ENCODE data around the gene ZNF521.

DNA sequence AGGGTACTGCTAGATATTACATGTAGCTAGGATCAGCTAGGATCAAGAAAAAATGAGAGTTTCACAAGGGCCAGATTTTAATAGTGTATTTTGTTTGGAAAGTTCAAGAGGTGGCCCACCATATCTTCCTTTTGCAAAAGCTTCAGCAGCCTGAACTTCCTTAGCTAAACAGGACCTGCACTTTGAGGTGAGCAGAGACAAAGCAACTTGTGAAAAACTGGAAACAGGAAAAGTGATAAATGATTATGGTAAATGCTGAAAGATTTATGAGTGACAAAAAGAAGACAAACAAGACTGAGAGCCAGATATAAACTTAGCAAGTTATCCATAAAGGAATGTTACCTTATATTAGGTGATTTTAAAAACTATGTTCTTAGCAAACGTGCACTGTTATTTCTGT is 123.6 kb downstream of the ZNF521 start:
- no peak for TF ChIP-seq PRDM15 (CRISPR knock-in tag; IDR thresholded peaks at IDR 0.05)
- TF ChIP-seq STAT3 (IDR thresholded peaks at IDR 0.05; ENCODE audit: low read depth, low read length): no peak
- TF ChIP-seq E2F4 (IDR thresholded peaks at IDR 0.05; ENCODE audit: low read depth, low read length): no peak
- no peak for TF ChIP-seq IKZF2 (IDR thresholded peaks at IDR 0.05)
- TF ChIP-seq, protein P1, sequence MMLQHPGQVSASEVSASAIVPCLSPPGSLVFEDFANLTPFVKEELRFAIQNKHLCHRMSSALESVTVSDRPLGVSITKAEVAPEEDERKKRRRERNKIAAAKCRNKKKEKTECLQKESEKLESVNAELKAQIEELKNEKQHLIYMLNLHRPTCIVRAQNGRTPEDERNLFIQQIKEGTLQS (IDR thresholded peaks at IDR 0.05; ENCODE audit: borderline replicate concordance, extremely low read depth, low read depth, low read length): no peak
- TF ChIP-seq BHLHE40 (IDR thresholded peaks at IDR 0.05; ENCODE audit: borderline replicate concordance in 1 of 2, low read depth in 2 of 2, low read length in 1 of 2): no peak
- TF ChIP-seq E4F1 (IDR thresholded peaks at IDR 0.05; ENCODE audit: borderline replicate concordance, partially characterized antibody): no peak
